Measurements from ENCODE around the gene THOC2. TPM values are rescaled to one million over a fixed set of nuclear protein-coding genes. Genes with fewer than 3 reads are reported as not detected.
"Not testable (repeated sequence)": the region's sequence is repeated elsewhere in the genome, so short reads cannot be mapped to it uniquely, and the experiment has no call there.

Gene THOC2
- total and polyA plus RNA-seq, 3 donors from 2014 or later: 14.4 to 103 (median 80.5) TPM

GRCh38 chrX:123695242-123695641, 37.6 kb downstream of the THOC2 start:
- TF ChIP-seq POLR2A (IDR thresholded peaks at IDR 0.05) (no peak), CTCF (IDR thresholded peaks at IDR 0.05) (no peak)
- no peak overlapping the region for H3K4me3 ChIP-seq
- H3K4me1 ChIP-seq: no peaks in the 10 kb centered on the region
- intact Hi-C loops (cut with DNase I; ENCODE audit: low total_unique reads): no loop called here
- no peaks in the 10 kb centered on the region for H3K36me3 ChIP-seq (ENCODE audit: low read depth, missing control alignments)
- H3K9me3 ChIP-seq: no peaks in the 10 kb centered on the region
- DNase-seq: no peak
- no peak overlapping the region for H3K27ac ChIP-seq
- H3K27me3 ChIP-seq: no peaks in the 10 kb centered on the region

- intact Hi-C loops (cut with DNase I; ENCODE audit: low total_unique reads): no loop called here
- H3K9me3 ChIP-seq: no peaks in the 10 kb centered on the region
- 94% methylated on average over 5 of the region's 5 CpGs for WGBS, 2 donors
- H3K36me3 ChIP-seq (ENCODE audit: low read depth, missing control alignments): no peaks in the 10 kb centered on the region
- H3K27me3 ChIP-seq: no peaks in the 10 kb centered on the region
- H3K4me3 ChIP-seq: no peak overlapping the region
- H3K4me1 ChIP-seq: no peaks in the 10 kb centered on the region
- no peak overlapping the region for H3K27ac ChIP-seq
- no peak for DNase-seq
- no peak for TF ChIP-seq CTCF (IDR thresholded peaks at IDR 0.05)
- TF ChIP-seq POLR2A (IDR thresholded peaks at IDR 0.05): no peak
Observed at GRCh38 chrX:123691776-123692175, 41.1 kb downstream of the THOC2 start.

- TF ChIP-seq CTCF (IDR thresholded peaks at IDR 0.05) (no peak), POLR2A (IDR thresholded peaks at IDR 0.05) (no peak)
- no peak for DNase-seq
- Histone ChIP-seq H3K36me3 (ENCODE audit: low read depth, missing control alignments) (no peaks in the 10 kb centered on the region), H3K4me1 (no peaks in the 10 kb centered on the region), H3K9me3 (no peaks in the 10 kb centered on the region), H3K27ac (no peak overlapping the region), H3K27me3 (no peaks in the 10 kb centered on the region), H3K4me3 (no peak overlapping the region)
- intact Hi-C loops (cut with DNase I; ENCODE audit: low total_unique reads): no loop called here
- 90 to 100% methylated on average over 1 of the region's 1 CpG for whole genome bisulfite sequencing, 2 donors
Observed at GRCh38 chrX:123688524-123688923, 44.3 kb downstream of the THOC2 start.

- Histone ChIP-seq H3K27me3 (no peaks in the 10 kb centered on the region), H3K9me3 (no peaks in the 10 kb centered on the region), H3K4me3 (no peak overlapping the region), H3K27ac (no peak overlapping the region), H3K36me3 (ENCODE audit: low read depth, missing control alignments) (no peaks in the 10 kb centered on the region), H3K4me1 (no peaks in the 10 kb centered on the region)
- intact Hi-C loops (cut with DNase I; ENCODE audit: low total_unique reads): no loop called here
- DNase-seq: no peak
- no peak for TF ChIP-seq POLR2A (IDR thresholded peaks at IDR 0.05)
- TF ChIP-seq CTCF (IDR thresholded peaks at IDR 0.05): no peak
- 75 to 81% methylated on average over 1 of the region's 1 CpG for WGBS, 2 donors
Observed at GRCh38 chrX:123685232-123685631, 47.6 kb downstream of the THOC2 start.

GRCh38 chrX:123682186-123682585, 50.7 kb downstream of the THOC2 start:
- H3K36me3 ChIP-seq (ENCODE audit: low read depth, missing control alignments): no peaks in the 10 kb centered on the region
- no peak for TF ChIP-seq POLR2A (IDR thresholded peaks at IDR 0.05)
- no peak for TF ChIP-seq CTCF (IDR thresholded peaks at IDR 0.05)
- no peaks in the 10 kb centered on the region for H3K9me3 ChIP-seq
- no peak overlapping the region for H3K27ac ChIP-seq
- intact Hi-C loops (cut with DNase I; ENCODE audit: low total_unique reads): no loop called here
- H3K4me3 ChIP-seq: no peak overlapping the region
- H3K27me3 ChIP-seq: no peaks in the 10 kb centered on the region
- no peaks in the 10 kb centered on the region for H3K4me1 ChIP-seq
- DNase-seq: no peak

GRCh38 chrX:123679733-123680460, 53.0 kb downstream of the THOC2 start:
- H3K36me3 ChIP-seq (ENCODE audit: low read depth, missing control alignments); H3K4me1 ChIP-seq; intact Hi-C loops (cut with DNase I; ENCODE audit: low total_unique reads); H3K27ac ChIP-seq; H3K9me3 ChIP-seq; DNase-seq; H3K4me3 ChIP-seq; H3K27me3 ChIP-seq: not testable (repeated sequence)
- WGBS, 2 donors: 94 to 98% methylated on average over 8 to 14 of the region's 15 CpGs
